Upper lobe of left lung (tissue), 4 donors: ENCODE data around the gene CLC.

ENCODE experiments used
- EP300 ChIP-seq, 4 donors: sonication (generic); formaldehyde crosslinking; IDR thresholded peaks; one replicate each; pipeline ENCODE4 v1.5.1; 2017; ENCODE audit warnings: antibody characterized with exemption in 4 of 4, control low read depth in 2 of 4
- TF ChIP-seq, protein P1 (sequence below), 6 experiments: fragments of 450-650 bp in 4 of 6; fragments of 200-600 bp in 2 of 6; sonication (generic) in 2 of 6; IDR thresholded peaks; one replicate each; pipeline ENCODE4 v1.5.1; 2016 to 2019; ENCODE audit warnings: antibody characterized with exemption in 6 of 6

GRCh38 chr19:39681416-39681815 is 56.4 kb downstream of the CLC start:
- no peak for TF ChIP-seq EP300 (IDR thresholded peaks at IDR 0.05)
- TF ChIP-seq, protein P1, sequence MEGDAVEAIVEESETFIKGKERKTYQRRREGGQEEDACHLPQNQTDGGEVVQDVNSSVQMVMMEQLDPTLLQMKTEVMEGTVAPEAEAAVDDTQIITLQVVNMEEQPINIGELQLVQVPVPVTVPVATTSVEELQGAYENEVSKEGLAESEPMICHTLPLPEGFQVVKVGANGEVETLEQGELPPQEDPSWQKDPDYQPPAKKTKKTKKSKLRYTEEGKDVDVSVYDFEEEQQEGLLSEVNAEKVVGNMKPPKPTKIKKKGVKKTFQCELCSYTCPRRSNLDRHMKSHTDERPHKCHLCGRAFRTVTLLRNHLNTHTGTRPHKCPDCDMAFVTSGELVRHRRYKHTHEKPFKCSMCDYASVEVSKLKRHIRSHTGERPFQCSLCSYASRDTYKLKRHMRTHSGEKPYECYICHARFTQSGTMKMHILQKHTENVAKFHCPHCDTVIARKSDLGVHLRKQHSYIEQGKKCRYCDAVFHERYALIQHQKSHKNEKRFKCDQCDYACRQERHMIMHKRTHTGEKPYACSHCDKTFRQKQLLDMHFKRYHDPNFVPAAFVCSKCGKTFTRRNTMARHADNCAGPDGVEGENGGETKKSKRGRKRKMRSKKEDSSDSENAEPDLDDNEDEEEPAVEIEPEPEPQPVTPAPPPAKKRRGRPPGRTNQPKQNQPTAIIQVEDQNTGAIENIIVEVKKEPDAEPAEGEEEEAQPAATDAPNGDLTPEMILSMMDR (IDR thresholded peaks at IDR 0.05) = no peak
